NB4 (cell line): ENCODE data around the gene NBEA.

Source experiments
- CTCF ChIP-seq: IDR thresholded peaks from one replicate; pipeline ENCODE4 v1.5.1; 2012; ENCODE audit warnings: low read depth, low read length
- POLR2A ChIP-seq: IDR thresholded peaks from 2 replicates; pipeline ENCODE4 v1.6.1; 2011; ENCODE audit warnings: mild to moderate bottlenecking; ENCODE audit not compliant: insufficient read length; ENCODE audit errors: extremely low read depth
- TF ChIP-seq, protein P1 (sequence below): IDR thresholded peaks from 2 replicates; pipeline ENCODE4 v1.6.1; 2011; ENCODE audit warnings: low read depth, low read length

GRCh38 chr13:35646056-35646774, 704.1 kb downstream of the NBEA start:
- TF ChIP-seq POLR2A = no peak
- no peak for TF ChIP-seq CTCF
- TF ChIP-seq, protein P1, sequence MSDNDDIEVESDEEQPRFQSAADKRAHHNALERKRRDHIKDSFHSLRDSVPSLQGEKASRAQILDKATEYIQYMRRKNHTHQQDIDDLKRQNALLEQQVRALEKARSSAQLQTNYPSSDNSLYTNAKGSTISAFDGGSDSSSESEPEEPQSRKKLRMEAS = no peak
